G401 (cell line): ENCODE data around the gene TCF7L2. TPM values are rescaled to one million over a fixed set of nuclear protein-coding genes. Genes with fewer than 3 reads are reported as not detected.

Source experiments
- DNase-seq: peaks from one replicate; pipeline ENCODE4 v3.0.0-alpha.2; 2015; ENCODE audit warnings: low spot score
- in situ Hi-C: cut with HindIII; loops from 2 replicates; pipeline ENCODE4 v1.10.0; 2016; ENCODE audit warnings: low sequenced_read_pairs, mixed read lengths
- total RNA-seq: library from RNA; depleted of rRNA; stranded (reverse); fragments of >200 nt; shearing (Covaris generic); gene quantifications from 2 replicates; pipeline ENCODE4 v1.2.3, GENCODE V29; 2014

TCF7L2 gene
- total RNA-seq, 1 experiment from 2014 or later: 0.88 TPM

DNA sequence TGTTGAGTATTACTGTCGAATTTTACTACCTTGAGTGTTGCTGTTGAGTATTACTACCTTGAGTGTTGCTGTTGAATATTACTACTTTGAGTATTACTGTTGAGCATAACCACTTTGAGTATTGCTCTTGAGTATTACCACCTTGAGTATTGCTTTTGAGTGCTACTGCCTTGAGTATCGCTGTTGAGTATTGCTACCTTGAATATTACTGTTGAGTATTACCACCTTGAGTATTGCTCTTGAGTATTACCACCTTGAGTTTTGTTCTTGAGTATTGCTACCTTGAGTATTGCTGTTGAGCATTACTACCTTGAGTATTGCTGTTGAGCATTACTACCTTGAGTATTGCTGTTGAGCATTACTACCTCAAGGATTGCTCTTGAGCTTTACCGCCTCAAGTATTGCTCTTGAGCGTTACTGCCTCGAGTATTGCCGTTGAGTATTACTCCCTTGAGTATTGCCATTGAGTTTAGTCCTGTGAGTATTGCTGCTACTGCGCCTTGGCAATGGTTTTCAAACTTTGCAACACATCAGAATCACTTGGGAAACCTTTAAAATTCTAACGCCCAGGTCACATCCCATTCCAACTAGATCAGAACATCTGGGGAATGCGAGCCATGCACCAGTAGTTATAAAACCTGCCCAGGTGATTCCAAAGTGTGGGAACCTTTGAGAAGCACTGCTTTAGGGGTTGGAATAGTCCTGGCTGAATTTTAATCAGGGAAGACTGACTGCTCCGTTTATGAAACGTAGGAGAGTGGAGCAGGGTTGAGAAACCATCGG lies 61.7 kb downstream of the TCF7L2 start:
- in situ Hi-C loops: no loop called here
- no peak for DNase-seq

- no peak for DNase-seq
- in situ Hi-C loops: no loop called here
These were observed 65.2 kb downstream of the TCF7L2 start for GRCh38 chr10:113015201-113015600.

- no peak for DNase-seq
These were observed 67.3 kb downstream of the TCF7L2 start for GRCh38 chr10:113017376-113017775.

GRCh38 chr10:113018034-113018433 lies 68.0 kb downstream of the TCF7L2 start:
- in situ Hi-C loops: no loop called here
- DNase-seq: no peak

More at GRCh38 chr10:113017376-113017775, 67.3 kb downstream of the TCF7L2 start:
- in situ Hi-C loops: no loop called here

- in situ Hi-C loops: no loop called here
- no peak for DNase-seq
These were observed 69.0 kb downstream of the TCF7L2 start for GRCh38 chr10:113019096-113019495.

GRCh38 chr10:113019692-113020474 lies 69.8 kb downstream of the TCF7L2 start:
- no peak for DNase-seq

DNA sequence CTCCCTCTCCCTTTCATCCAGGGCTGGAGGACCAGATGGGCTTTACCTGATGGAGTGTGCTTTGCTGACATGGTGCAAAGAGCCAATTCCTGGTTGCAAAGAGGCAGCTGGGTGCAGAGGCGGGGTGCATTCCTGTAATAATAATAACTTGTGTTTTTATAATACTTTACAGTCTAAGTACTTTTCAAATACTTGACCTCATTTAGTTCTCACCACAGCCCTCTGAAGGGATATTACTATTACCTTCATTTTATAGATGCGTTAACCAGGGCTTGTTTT lies 70.4 kb downstream of the TCF7L2 start:
- no peak for DNase-seq
- in situ Hi-C loops: no loop called here

More at GRCh38 chr10:113019692-113020474, 69.8 kb downstream of the TCF7L2 start:
- in situ Hi-C loops: no loop called here

DNA sequence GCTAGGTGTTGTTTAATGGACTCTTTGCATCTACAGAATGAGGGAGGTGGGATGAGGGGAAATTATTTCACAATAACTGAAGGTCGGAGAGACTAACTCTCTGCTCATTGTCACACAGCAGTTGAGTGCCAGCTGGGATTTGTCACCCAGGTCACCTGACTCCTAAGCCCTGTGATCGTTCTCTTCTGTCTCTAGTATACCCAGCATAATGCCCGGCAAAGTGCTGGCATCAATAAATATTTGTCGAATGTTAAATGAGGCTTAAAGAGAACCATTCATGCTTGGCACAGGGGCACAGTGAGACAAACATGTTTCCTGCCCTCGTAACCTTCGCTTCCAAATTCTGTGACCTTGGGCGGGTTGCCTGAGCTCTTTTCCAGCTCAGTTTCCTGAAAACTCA lies 70.8 kb downstream of the TCF7L2 start:
- no peak for DNase-seq
- in situ Hi-C loops: no loop called here

GRCh38 chr10:113021268-113022040 lies 71.4 kb downstream of the TCF7L2 start:
- in situ Hi-C loops: no loop called here

GRCh38 chr10:113022265-113022664 lies 72.2 kb downstream of the TCF7L2 start:
- in situ Hi-C loops: no loop called here

More at GRCh38 chr10:113021268-113022040, 71.4 kb downstream of the TCF7L2 start:
- peak; percentile 20 for DNase-seq

DNA sequence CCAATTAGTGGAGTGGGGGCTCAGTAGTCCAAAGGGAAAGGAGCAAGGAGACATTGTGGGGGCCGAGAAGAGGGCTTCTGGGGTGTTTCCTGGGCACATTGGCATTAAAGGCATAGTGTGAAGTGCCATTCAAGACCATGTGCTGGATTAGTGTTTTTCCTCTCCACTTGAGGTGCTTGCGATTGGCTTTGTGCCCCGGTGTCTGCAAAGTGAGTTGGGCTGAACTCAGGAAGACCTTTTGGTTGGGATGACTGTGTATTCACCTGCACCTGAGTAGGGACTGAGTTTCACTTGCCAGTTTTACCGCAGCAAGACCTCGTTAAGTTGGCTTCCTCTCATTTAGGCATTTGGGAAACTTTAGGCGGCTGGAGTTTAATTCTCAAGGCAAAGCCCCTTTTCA lies 73.0 kb downstream of the TCF7L2 start:
- no peak for DNase-seq
- in situ Hi-C loops: no loop called here

More at GRCh38 chr10:113022265-113022664, 72.2 kb downstream of the TCF7L2 start:
- DNase-seq: no peak

DNA sequence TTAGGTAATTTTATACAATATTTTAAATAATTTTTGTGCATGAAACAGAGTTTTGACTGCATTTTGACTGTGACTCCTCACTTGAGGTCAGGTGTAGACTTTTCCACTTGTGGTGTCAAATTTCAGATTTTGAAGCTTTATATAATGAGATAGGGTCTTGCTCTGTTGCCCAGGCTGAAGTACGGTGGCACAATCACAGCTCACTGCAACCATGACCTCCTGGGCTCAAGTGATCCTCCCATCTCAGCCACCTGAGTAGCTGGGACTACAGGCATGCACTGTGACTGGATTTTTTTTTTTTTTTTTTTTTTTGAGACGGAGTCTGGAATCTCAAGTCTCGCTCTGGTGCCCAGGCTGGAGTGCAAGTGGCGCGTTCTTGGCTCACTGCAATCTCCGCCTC lies 74.9 kb downstream of the TCF7L2 start:
- no peak for DNase-seq
- in situ Hi-C loops: no loop called here

- in situ Hi-C loops: no loop called here
- DNase-seq: no peak
These were observed 75.4 kb downstream of the TCF7L2 start for GRCh38 chr10:113025487-113025886.

- in situ Hi-C loops: no loop called here
- DNase-seq: no peak
These were observed 76.6 kb downstream of the TCF7L2 start for GRCh38 chr10:113026679-113027078.

GRCh38 chr10:113027230-113027573 lies 77.2 kb downstream of the TCF7L2 start:
- in situ Hi-C loops: no loop called here
- no peak for DNase-seq

DNA sequence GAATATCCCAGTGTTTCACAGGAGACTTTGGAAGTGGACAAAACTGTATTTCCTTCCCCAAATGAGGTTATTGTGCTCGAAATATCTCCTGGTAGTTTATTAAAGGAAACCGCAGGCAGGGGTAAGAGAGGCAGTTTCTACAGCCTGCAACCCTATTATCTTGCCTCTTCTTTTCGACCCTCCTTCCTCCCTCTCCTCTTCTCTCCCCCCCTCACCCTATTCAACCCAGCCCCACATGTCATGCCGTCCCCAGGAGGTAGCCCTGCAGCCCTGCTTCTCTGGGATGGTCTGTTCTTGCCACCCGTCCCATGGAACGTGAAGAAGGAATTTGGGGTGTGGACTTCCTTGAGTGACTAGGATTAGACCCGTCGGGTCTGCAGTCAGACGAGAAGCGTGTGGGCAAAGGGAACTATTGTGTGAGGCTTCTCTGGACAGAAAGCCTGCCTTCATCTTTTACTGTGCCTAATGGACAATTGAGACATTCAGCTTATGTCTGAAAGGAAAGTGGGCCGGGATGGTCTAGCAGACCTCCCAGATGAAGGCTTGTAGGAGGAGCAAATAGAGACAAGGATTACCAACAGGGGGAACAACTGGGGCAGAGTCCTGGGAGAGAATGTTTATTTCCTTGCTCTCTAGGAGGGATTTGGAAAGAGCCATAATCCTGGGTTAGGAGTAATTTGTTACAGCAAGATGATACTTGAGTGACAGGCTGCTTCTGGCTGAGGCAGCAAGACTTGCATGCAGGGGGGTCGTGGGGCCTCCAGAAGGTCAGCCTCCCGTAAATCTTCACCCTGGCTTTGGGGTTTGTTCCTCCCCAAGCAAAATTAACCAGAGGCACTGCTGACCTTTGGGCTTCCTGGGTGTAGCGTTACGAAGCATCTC lies 77.8 kb downstream of the TCF7L2 start:
- in situ Hi-C loops: no loop called here
- no peak for DNase-seq

- in situ Hi-C loops: no loop called here
- DNase-seq: no peak
These were observed 78.7 kb downstream of the TCF7L2 start for GRCh38 chr10:113028456-113029440.

DNA sequence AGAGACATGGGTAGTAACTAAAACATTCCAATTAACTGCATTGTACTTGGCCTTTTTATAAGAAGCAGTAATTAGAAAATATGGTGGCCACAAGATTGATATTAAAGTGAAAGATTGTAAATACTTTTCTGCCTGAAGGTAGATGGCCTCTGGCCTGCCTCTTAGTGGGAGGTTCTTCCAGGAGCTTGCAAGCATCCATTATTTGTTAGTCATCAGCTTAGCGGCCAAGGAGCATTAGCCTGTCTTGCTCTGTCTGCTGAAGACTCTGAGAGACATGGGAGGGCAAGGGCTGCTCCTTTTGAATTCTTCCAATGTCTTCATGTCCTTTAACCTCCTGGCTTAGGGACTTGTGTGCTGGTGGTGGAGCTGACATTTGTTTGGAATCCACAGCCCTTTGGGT lies 80.4 kb downstream of the TCF7L2 start:
- in situ Hi-C loops: no loop called here
- no peak for DNase-seq
